OCI-LY1 (cell line): ENCODE results near the gene GLYATL3.

Experiments
- CTCF ChIP-seq: fragments of 200-600 bp; sonication (generic), shearing (Covaris generic); IDR thresholded peaks from 2 replicates; pipeline ENCODE4 v1.5.1; 2017; ENCODE audit warnings: mild to moderate bottlenecking, antibody characterized with exemption, low read length, moderate library complexity, mixed read lengths
- EZH2 ChIP-seq: fragments of 200-600 bp; sonication (generic), shearing (Covaris generic); IDR thresholded peaks from 2 replicates; pipeline ENCODE4 v1.8.0; 2017; ENCODE audit warnings: borderline replicate concordance, mixed run types, mild to moderate bottlenecking, antibody characterized with exemption, low read length, moderate library complexity, mixed read lengths

- TF ChIP-seq CTCF (no peak), EZH2 (no peak)
These were observed 36.1 kb upstream of the GLYATL3 start for GRCh38 chr6:49463612-49463967.
